GM18858 (cell line): ENCODE results near the gene VPS25.
"Not testable (repeated sequence)": the region's sequence is repeated elsewhere in the genome, so short reads cannot be mapped to it uniquely, and the experiment has no call there.

Experiments
- ATAC-seq: cut with Tn5 transposase; IDR thresholded peaks from one replicate; pipeline ENCODE4 v1.9.1; 2021; ENCODE audit not compliant: unreplicated experiment

VPS25 gene

GRCh38 chr17:42773290-42774035 lies at the start of gene VPS25:
VPS25 (plus strand) TSS chr17:42773449; CDS start chr17:42773476, 27 bp downstream.
- no peak for ATAC-seq

GRCh38 chr17:42723636-42724035 lies 49.6 kb upstream of the VPS25 start:
- ATAC-seq: no peak

- no peak for ATAC-seq
Observed at GRCh38 chr17:42725143-42725542, 48.1 kb upstream of the VPS25 start.

GRCh38 chr17:42740699-42741098 lies 32.5 kb upstream of the VPS25 start:
- ATAC-seq: no peak

- not testable (repeated sequence) for ATAC-seq
Observed at GRCh38 chr17:42742916-42743315, 30.3 kb upstream of the VPS25 start.

- ATAC-seq: no peak
Observed at GRCh38 chr17:42743595-42744282, 29.5 kb upstream of the VPS25 start.

- ATAC-seq: peak; percentile 9
Observed at GRCh38 chr17:42744283-42744805, 28.9 kb upstream of the VPS25 start.

- peak; percentile 58 for ATAC-seq
Observed at GRCh38 chr17:42744806-42745617, 28.2 kb upstream of the VPS25 start, which contains the start of gene EZH1. EZH1 (minus strand) TSS chr17:42745040; CDS start chr17:42728941, 16,099 bp downstream.

GRCh38 chr17:42748202-42748907 lies 24.9 kb upstream of the VPS25 start:
- ATAC-seq: no peak

- ATAC-seq: no peak
Observed at GRCh38 chr17:42748908-42749798, 24.1 kb upstream of the VPS25 start.

- ATAC-seq: no peak
Observed at GRCh38 chr17:42750739-42751344, 22.4 kb upstream of the VPS25 start.

GRCh38 chr17:42751628-42752027 lies 21.6 kb upstream of the VPS25 start:
- ATAC-seq: no peak

- ATAC-seq: no peak
Observed at GRCh38 chr17:42754782-42755181, 18.5 kb upstream of the VPS25 start.

GRCh38 chr17:42759982-42760651 lies 13.1 kb upstream of the VPS25 start:
- no peak for ATAC-seq

GRCh38 chr17:42760652-42761581 lies 12.3 kb upstream of the VPS25 start, which contains the start of gene RAMP2:
RAMP2 (plus strand) TSS chr17:42761227; CDS start chr17:42761262, 35 bp downstream.
- ATAC-seq: no peak

GRCh38 chr17:42761638-42762037 lies 11.6 kb upstream of the VPS25 start:
- no peak for ATAC-seq

- no peak for ATAC-seq
Observed at GRCh38 chr17:42766124-42766523, 7.1 kb upstream of the VPS25 start.
